HG03558 (cell line): ENCODE measurements around the gene WDR7.

Experiments used
- ATAC-seq: cut with Tn5 transposase; IDR thresholded peaks from one replicate; pipeline ENCODE4 v1.9.1; 2021; ENCODE audit warnings: moderate number of reproducible peaks; ENCODE audit not compliant: unreplicated experiment; ENCODE audit errors: extremely low read depth

WDR7 gene

GRCh38 chr18:56870982-56871381 is 219.8 kb downstream of the WDR7 start:
- no peak for ATAC-seq

- no peak for ATAC-seq
Measured at GRCh38 chr18:56872140-56872539, 221.0 kb downstream of the WDR7 start.

DNA sequence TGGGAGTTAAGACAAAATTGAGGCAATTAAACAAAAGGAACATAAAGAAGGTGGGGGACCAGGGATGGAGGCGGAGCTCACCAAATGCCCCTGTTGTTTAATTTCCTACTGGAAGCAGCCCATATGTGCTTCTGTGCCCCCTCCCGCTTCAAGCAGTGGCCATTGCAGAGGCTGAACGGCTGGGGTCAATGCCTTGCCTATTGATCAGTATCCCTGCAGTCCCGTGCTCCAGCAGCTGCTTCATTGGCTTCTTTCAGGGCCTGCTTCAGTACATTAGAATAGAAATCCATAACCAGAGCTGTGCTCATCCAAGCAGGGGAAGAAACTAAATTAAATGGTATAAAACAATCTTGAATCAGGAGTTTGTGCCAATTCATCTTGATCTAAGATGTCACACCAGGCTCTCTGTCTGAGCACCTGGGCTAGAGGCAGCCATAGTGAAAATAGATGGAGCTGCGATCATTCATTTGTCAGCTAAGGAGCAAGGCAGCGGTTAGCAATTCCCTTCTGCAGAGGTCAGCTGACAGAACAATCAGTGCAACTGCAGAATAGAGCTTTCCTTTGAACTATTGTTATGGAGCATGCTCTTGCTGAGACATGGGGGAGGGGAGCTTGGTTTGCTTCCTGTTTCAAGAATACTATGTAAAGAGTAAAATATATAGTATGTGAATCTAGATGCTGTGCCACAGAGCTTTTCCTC is 222.4 kb downstream of the WDR7 start:
- ATAC-seq, result no peak

GRCh38 chr18:56878711-56879110 is 227.6 kb downstream of the WDR7 start:
- no peak for ATAC-seq

GRCh38 chr18:56884511-56884910 is 233.4 kb downstream of the WDR7 start:
- no peak for ATAC-seq

DNA sequence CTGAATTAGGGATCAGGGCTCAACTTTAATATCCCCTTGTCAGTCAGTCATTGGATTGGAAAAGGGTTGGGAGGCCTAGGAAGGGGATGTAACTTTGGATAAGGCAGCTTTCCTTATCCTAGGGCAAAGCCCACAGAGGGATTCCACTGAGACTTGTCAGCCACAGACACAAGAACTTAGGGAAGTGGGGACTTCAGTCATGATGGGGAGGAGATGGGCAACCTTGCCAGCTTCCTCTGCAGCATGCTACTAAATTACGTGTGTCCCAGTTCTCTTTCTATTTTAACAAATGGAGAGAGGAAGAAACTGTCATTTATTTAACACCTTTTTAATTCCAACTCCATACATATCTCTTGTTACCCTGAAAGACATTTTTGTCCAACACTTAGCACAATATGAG is 237.8 kb downstream of the WDR7 start:
- no peak for ATAC-seq

GRCh38 chr18:56889621-56890020 is 238.5 kb downstream of the WDR7 start:
- ATAC-seq, result no peak

GRCh38 chr18:56890632-56891031 is 239.5 kb downstream of the WDR7 start:
- ATAC-seq, result no peak

DNA sequence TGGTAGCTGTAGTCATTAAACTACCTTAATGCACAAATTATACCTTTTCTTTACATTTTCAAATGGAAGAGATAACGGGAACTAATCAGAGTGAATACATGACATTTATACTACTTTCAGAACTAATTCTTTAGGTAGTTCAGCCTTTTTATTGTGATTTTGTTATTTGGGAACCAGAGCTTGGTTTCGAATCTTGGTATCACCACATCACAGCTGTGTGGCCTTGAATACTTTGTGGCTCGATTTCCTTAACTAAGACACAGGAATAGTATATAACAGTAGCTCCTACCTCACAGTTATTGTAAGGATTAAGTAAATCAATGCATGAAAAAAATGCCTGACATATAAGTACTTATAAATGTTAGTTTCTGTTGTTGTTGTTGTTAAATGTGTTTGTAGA is 240.0 kb downstream of the WDR7 start:
- no peak for ATAC-seq

GRCh38 chr18:56891870-56892269 is 240.7 kb downstream of the WDR7 start:
- no peak for ATAC-seq

GRCh38 chr18:56897122-56897521 is 246.0 kb downstream of the WDR7 start:
- no peak for ATAC-seq

GRCh38 chr18:56899660-56900059 is 248.5 kb downstream of the WDR7 start:
- ATAC-seq, result no peak

DNA sequence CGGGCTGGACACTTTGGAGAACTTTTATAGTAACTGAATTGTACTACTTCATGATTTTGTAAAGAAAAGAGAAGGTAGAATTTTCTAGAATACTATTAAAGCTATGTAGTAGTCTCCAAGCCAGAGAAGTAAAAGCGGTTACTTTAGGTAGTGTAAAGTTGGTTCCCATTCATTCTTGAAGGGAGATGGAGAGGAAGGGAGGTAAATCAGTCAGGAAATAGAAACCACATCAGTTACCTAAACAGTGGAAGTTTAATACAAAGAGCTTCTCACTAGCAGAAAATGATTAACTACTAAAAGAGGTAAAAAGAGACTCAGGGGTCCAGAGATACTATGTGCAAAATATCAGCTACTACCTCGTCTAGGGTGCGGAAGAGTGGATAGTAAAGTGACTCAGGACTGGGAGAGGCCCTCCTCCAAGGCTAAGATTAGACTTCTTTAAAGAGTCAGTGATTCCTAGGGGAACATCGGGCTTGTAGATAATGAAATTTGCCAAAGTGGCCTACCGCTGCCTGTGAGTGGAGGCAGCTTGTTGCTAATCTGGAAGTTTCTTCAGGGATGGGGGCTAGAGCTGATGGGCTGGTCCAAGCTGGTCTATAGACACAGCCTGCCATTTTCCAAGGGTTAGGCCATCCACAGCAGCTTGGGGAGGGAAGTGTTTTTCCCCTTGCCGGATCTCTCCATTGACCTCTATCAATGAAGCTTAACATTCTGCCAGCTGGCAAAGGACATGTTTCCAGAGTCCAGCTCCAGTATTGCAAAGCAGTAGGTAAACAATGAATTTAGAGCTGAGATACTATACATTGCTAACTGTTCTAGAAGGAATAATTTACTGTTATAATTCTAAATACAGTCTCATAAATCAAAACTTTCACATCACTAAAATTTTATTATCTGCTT is 249.3 kb downstream of the WDR7 start:
- ATAC-seq, result no peak

GRCh38 chr18:56901919-56902318 is 250.8 kb downstream of the WDR7 start:
- no peak for ATAC-seq

- no peak for ATAC-seq
Measured at GRCh38 chr18:56902653-56903052, 251.5 kb downstream of the WDR7 start.

DNA sequence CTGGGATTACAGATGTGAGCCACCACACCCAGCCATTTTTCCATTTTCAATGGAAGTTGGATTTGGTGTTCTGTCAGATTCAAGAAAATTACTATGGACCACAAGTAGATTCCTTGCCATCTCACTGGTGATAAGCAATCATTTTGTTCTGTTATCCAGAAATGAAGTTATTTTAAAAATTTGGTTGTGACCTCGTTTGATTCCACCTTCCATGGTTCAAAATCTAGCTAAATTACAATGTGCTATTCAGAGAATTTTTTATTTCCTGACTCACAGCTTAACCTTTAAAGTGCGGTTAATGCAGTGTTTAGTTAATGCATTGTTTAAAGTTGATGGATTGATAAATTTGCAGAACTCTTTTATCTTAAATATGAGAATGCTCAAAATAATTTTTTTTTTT is 252.5 kb downstream of the WDR7 start:
- ATAC-seq, result no peak

- ATAC-seq, result no peak
Measured at GRCh38 chr18:56907771-56908170, 256.6 kb downstream of the WDR7 start.

DNA sequence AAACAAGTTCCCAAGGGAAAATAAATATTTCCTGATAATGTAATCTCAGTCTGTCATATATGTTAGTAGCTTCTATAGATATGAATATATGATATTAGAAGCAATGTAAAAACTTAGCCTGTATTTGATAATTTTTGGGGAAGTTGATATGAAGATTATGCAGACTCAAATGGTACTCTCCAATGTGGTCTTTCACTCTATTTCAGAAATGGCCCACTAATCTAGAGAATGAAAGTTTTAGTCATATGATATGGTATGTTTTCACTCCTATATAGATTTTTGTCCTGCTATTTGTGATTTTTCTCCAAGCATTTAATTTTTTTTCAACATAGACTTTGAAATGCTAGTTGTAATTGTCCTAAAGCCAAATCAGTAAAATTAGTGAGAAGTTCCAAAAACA is 259.1 kb downstream of the WDR7 start:
- ATAC-seq, result no peak

- ATAC-seq, result no peak
Measured at GRCh38 chr18:56910967-56911366, 259.8 kb downstream of the WDR7 start.

GRCh38 chr18:56913941-56914340 is 262.8 kb downstream of the WDR7 start:
- no peak for ATAC-seq

GRCh38 chr18:56919190-56919589 is 268.0 kb downstream of the WDR7 start:
- no peak for ATAC-seq
